Measurements from ENCODE around the gene PDE4D. TPM values are rescaled to one million over a fixed set of nuclear protein-coding genes. Genes with fewer than 3 reads are reported as not detected.
A peak's percentile ranks its signal among the peaks of the same experiment; 100 is the strongest.

PDE4D gene
- total RNA-seq, 1 donor from 2014 or later = 27.4 TPM

DNA sequence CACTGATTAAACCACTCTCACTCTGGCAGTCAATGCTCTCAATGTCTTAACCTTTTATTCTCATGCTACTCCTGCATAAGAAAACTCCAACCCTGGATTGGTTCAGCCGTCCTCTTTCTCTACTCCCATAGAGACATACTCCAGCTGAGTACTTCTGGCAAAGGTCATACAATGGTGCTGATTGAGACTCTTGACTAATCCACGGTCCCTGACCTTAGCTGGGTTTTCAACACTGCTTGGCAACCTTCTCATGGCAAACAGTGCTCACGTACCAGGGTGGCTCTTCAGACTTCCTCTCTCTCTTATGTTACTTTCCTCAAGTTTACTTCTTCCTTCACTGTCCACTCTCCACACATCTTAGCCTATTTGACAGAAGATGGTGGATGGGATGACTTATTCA is 963.0 kb downstream of the PDE4D start:
- no peak for DNase-seq (ENCODE audit: extremely low read depth, low read depth, low spot score)

DNA sequence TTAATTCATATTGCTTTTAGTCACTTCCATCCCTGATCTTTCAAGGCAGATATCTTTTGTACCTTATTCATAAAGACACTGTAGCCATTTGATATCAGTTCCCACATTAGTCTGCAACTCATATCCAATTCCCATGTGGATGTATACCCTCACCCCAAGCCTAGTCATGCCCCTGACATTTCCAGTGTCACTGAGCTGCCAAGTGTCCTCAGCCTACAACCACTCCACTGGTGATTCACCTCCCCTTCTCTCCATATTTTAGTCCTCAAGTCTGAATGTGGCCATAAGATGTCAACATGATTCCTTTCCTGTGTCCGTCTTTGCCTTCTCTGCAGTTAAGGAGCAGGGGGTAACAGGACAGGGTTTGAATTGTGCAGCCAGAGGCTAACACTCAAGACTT is 963.8 kb downstream of the PDE4D start:
- DNase-seq (ENCODE audit: extremely low read depth, low read depth, low spot score) = no peak

DNA sequence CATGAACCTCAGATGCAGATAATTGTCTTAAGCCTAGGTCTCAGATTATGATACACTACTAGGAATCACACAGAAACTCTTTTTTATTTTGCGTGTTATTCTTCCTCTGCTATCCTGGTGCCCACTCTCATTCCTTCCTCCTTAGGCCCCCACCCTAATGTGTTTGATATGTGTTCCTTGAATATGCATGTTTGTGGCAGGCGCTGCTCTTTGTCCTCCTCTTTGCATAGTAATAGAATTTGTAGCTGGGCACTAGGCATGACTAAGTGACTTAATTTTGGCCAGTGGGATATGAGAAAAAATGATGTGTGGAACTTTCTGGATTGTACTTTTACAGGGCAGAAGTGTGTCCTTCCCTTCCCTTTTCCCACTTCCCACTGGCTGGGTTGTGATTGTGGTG is 965.6 kb downstream of the PDE4D start:
- no peak for DNase-seq (ENCODE audit: extremely low read depth, low read depth, low spot score)

DNA sequence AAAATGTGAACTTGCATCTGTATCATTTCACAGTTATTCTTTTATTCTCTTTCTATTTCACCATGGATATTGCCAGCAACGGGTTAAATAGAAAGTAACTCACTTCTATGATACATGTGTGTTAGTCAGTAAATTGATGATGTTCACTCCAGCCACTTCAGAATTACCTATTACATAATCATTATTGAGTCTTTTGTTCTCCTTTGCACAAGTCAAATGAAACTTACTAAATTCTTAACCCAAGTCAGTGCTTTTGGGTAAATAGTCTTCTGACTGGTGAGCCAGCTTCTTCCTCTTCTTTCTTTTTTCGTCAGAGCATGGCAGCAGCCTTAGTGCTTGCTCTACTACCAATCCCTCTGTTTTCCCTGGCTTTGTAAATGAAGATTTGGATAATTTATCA is 966.3 kb downstream of the PDE4D start:
- no peak for DNase-seq (ENCODE audit: extremely low read depth, low read depth, low spot score)

DNA sequence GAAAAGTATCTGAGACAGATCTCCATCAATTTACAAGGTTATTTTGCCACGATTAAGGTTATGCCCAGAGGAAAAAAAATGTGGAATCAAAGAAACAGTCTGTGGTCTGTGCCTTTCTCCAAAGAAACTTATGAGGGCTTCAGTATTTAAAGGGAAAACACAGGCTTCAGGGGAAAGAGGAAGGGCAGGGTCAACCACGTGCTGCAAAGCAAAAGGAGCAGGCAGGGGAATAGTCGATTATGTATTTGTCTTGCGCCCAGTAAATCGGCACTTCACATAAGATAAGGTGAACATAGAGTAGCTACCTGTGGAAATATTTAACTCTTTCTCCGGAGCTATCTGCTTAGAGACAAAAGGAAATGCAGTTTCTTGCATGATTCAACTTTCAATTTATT is 967.0 kb downstream of the PDE4D start:
- DNase-seq (ENCODE audit: extremely low read depth, low read depth, low spot score) = no peak

GRCh38 chr5:58925627-58926540 is 967.6 kb downstream of the PDE4D start:
- DNase-seq (ENCODE audit: extremely low read depth, low read depth, low spot score) = no peak

DNA sequence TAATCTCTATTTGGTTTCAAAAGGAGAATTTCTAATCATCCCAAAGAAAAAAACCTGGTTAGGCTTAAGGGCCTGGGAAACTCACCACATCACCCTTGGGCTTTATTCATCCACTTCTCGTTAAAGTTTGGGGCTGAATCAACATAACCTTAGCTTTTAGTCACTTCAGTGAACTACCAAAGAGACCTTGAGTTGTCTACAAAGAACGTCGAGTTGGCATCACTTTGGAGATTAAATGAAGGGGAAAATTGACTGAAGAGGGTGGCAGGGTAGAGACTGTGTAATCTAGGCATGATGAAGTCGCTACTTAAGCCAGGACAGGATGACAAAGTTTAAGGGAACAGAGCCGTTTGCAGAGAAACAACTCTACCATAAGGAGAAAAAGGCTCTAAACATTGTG is 969.2 kb downstream of the PDE4D start:
- no peak for DNase-seq (ENCODE audit: extremely low read depth, low read depth, low spot score)

GRCh38 chr5:58923355-58923754 is 970.2 kb downstream of the PDE4D start:
- no peak for DNase-seq (ENCODE audit: extremely low read depth, low read depth, low spot score)

DNA sequence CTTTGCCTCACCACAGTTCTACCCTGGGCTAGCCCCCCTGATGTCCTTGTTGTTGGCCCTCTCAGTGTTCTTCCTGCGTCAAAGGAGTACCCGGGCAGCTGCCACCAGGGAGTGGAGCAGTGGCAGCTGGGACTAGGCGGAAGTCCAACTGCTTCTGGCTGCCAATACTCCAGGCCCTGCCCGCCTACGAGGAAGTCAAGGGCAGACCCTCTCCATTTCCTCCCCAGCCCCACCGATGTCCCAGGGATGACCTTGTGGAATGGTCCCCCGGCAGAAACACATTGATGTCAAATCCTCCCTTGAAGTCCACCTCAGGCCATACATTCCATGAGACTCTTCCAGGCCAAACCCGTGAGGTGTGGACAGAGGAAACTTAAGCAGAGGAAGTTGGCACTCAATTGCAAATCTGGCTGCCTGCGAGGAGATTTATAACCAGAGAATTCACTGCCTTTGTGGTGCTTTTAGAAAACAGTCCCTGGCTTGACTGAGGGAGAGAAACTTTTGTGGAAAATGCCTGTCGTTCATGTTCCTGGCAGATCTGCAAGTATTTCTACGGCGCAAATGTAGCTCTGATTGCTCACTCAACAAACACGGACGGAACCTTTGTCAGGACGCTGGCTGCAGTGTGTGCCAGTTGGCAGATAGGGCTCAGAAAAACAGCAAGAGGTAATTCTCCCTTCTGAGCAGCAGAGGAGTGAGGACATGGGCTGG is 970.9 kb downstream of the PDE4D start:
- DNase-seq (ENCODE audit: extremely low read depth, low read depth, low spot score) = peak; percentile 5

- peak; percentile 18 for DNase-seq (ENCODE audit: extremely low read depth, low read depth, low spot score)
Observed at GRCh38 chr5:58921159-58921558, 972.4 kb downstream of the PDE4D start.

DNA sequence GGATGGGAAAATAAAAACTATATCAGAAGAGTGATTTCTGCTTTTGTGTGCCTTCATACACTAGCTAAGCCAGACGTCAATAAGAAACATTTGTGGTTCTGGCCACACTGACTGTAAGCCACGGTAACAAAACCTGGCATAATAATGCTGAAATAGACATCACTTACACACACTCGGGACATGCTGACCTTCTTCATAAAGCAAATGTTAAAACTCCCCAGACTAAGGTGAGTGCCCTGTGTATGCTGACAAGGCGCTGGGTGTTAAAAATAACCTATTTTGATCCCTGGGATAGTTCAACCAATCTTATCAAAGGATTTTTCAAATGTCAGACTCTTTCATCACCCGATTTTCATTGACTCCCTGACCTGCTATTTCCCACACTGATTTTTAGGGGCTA is 973.7 kb downstream of the PDE4D start:
- no peak for DNase-seq (ENCODE audit: extremely low read depth, low read depth, low spot score)
